NT2/D1 (cell line): ENCODE measurements around the gene RAB11FIP4.
A peak's percentile ranks its signal among the peaks of the same experiment; 100 is the strongest.

Experiments
- DNase-seq: peaks from one replicate; pipeline ENCODE4 v3.0.0-alpha.2; 2011; ENCODE audit warnings: low read depth, low spot score
- H3K27me3 ChIP-seq: 2 replicates; pipeline ENCODE4 v1.6.0; 2011; ENCODE audit warnings: mild to moderate bottlenecking; ENCODE audit not compliant: insufficient read length, insufficient read depth
- H3K36me3 ChIP-seq: 2 replicates; pipeline ENCODE4 v1.6.1; 2011; ENCODE audit warnings: mild to moderate bottlenecking, low read length, mixed read lengths; ENCODE audit not compliant: insufficient read depth, insufficient read length
- H3K4me1 ChIP-seq: 2 replicates; pipeline ENCODE4 v1.5.1; 2011; ENCODE audit not compliant: insufficient read depth, insufficient read length
- H3K4me3 ChIP-seq: 2 replicates; pipeline ENCODE4 v1.5.1; 2011; ENCODE audit warnings: low read depth; ENCODE audit not compliant: insufficient read length
- H3K9ac ChIP-seq: 2 replicates; pipeline ENCODE4 v1.6.0; 2011; ENCODE audit warnings: low read depth; ENCODE audit not compliant: insufficient read length
- H3K9me3 ChIP-seq: 2 replicates; pipeline ENCODE4 v1.5.1; 2011; ENCODE audit warnings: mild to moderate bottlenecking, low read length; ENCODE audit not compliant: insufficient read depth
- SUZ12 ChIP-seq: IDR thresholded peaks from 2 replicates; pipeline ENCODE4 v1.6.1; 2011; ENCODE audit not compliant: insufficient read length, insufficient read depth; ENCODE audit errors: extremely low read depth
- YY1 ChIP-seq: IDR thresholded peaks from 2 replicates; pipeline ENCODE4 v1.6.1; 2011; ENCODE audit not compliant: insufficient read length, insufficient read depth
- ZNF274 ChIP-seq: IDR thresholded peaks from 2 replicates; pipeline ENCODE4 v1.6.1; 2011; ENCODE audit warnings: mild to moderate bottlenecking, low read depth, low read length

RAB11FIP4 gene

DNA sequence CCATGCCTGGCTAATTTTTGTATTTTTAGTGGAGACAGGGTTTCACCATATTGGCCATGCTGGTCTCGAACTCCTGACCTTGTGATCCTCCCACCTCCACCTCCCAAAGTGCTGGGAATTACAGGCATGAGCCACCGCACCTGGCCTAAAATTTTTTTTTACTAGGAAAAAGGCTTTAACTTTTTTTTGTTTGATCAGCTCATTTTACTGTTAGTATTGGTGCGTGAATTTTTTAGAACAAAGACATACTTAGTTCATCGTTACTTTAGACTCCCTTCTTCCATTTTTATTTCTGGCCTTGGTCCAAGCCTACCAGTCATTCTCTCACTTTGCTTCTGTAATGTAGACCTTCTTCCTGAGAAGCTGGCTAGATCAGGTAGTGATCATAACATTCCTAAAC lies 25.4 kb upstream of the RAB11FIP4 start:
- Histone ChIP-seq H3K9me3 (no peaks in the 10 kb centered on the region), H3K4me3 (no peak overlapping the region), H3K27me3 (no peaks in the 10 kb centered on the region), H3K4me1 (no peaks in the 10 kb centered on the region), H3K9ac (no peak overlapping the region), H3K36me3 (no peaks in the 10 kb centered on the region)
- no peak for TF ChIP-seq SUZ12
- TF ChIP-seq YY1 = no peak
- TF ChIP-seq ZNF274 = no peak
- no peak for DNase-seq

DNA sequence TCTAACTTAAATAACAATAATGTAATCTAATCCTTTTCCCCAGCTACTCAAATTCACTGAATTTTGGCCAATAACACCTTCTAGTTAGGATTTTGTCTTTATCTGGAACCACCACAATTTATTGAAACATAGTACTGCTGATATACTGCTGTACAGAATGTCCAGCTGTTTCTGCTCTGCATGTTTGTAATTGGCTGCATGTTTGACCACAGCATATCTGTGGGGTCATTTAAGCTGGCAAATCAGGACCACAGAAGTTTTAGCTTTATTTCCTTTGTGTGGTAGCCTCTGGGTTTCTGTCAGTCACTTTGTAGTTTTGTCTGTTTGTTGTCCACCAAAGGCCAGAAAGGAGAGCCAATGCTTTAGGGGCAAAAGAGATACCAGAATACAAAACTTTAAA lies 22.2 kb upstream of the RAB11FIP4 start:
- H3K36me3 ChIP-seq = peaks cover 6% of the 10 kb centered on the region
- no peaks in the 10 kb centered on the region for H3K27me3 ChIP-seq
- no peaks in the 10 kb centered on the region for H3K4me1 ChIP-seq
- H3K4me3 ChIP-seq = no peak overlapping the region
- no peak for TF ChIP-seq ZNF274
- TF ChIP-seq YY1 = no peak
- TF ChIP-seq SUZ12 = no peak
- no peak for DNase-seq
- no peak overlapping the region for H3K9ac ChIP-seq
- no peaks in the 10 kb centered on the region for H3K9me3 ChIP-seq

DNA sequence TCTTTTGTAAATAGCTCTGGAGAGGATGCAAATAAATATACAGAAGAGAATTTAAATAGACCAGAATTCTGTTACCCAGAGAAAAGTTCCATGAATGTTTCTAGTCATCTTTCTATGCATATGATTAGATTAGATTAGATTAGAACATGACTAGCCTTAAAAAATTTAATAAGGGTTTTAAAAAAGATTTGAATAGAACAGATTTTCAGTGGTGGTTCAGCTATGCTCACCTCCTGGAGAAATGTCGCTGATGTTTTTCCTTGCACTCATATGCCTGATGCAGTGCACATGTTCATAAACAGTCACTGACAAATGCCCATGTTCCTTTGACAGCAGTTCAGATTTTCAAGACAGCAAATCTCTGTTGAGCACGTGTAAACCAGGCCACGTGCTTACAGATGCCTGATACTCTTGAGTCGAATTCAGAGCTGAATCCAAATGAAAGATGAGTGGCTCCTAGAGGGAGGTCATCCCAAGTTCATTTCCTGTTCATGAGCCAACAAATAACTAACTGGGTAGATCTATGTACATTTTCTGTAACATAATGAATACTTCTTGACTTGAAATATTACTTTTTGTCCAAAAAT lies 19.9 kb upstream of the RAB11FIP4 start:
- no peak overlapping the region for H3K4me3 ChIP-seq
- H3K4me1 ChIP-seq = no peaks in the 10 kb centered on the region
- H3K9ac ChIP-seq = no peak overlapping the region
- H3K36me3 ChIP-seq = peaks cover 6% of the 10 kb centered on the region
- no peak for DNase-seq
- no peaks in the 10 kb centered on the region for H3K27me3 ChIP-seq
- no peaks in the 10 kb centered on the region for H3K9me3 ChIP-seq
- TF ChIP-seq SUZ12 (no peak), ZNF274 (no peak), YY1 (no peak)

DNA sequence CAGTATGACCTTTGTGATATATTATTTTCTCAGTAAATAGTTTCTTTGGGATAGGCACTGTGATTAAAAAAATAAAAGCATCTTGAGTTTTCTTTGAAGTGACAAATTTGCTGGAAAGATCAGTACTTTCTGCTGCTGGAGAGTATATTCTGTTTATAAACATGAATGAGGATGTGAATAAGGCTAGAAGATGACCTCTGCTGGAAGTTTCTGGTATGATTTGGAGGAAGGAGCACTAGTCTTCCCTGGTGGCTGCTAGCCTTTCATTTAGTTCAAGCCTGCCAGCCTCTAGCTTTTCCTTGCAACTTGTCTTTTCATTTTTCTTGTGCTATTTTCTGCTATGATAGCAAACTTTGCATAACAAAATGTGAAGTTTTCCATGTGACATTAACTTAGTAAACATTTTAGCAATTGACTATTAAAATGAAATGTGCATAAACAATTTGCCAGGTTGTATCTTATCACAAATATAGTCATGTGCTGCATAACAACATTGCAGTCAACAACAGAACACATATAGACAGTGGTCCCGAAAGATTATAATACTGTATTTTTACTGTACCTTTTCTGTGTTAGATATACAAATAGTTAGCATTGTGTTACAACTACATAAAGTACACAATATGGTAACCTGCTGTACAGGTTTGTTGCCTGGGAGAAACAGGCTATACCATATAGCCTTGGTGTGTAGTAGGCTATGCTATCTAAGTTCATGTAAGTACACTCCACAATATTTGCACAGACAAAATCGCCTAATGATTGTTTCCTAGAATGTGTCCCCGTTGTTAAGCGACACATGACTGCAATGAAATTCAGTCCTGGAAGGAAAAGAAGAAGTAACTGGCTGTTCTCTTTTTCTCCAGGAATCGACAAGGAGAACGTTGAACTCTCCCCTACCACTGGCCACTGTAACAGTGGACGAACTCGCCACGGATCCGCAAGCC lies 18.1 kb upstream of the RAB11FIP4 start:
- no peak for DNase-seq
- Histone ChIP-seq H3K27me3 (no peaks in the 10 kb centered on the region), H3K9me3 (no peaks in the 10 kb centered on the region), H3K36me3 (peaks cover 6% of the 10 kb centered on the region), H3K4me1 (no peaks in the 10 kb centered on the region), H3K9ac (no peak overlapping the region), H3K4me3 (no peak overlapping the region)
- TF ChIP-seq SUZ12 (no peak), YY1 (no peak), ZNF274 (no peak)

DNA sequence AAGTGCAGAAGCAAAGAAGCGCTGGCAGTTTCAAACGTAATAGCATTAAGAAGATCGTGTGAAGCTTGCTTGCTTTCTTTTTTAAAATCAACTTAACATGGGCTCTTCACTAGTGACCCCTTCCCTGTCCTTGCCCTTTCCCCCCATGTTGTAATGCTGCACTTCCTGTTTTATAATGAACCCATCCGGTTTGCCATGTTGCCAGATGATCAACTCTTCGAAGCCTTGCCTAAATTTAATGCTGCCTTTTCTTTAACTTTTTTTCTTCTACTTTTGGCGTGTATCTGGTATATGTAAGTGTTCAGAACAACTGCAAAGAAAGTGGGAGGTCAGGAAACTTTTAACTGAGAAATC lies 17.4 kb upstream of the RAB11FIP4 start:
- no peaks in the 10 kb centered on the region for H3K9me3 ChIP-seq
- no peak for TF ChIP-seq SUZ12
- TF ChIP-seq ZNF274 = no peak
- TF ChIP-seq YY1 = no peak

DNA sequence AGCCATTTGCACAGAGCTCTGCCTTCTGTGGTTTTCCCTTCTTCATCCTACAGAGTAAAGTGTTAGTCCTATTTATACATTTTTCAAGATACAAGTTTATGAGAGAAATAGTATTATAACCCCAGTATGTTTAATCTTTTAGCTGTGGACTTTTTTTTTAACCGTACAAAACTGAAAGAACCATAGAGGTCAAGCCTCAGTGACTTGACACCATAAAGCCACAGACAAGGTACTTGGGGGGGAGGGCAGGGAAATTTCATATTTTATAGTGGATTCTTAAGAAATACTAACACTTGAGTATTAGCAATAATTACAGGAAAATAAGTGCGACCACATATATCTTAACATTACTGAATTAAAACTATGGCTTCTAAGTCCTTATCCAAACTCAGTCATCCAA lies 17.0 kb upstream of the RAB11FIP4 start:
- H3K9ac ChIP-seq = no peak overlapping the region
- TF ChIP-seq YY1 (no peak), ZNF274 (no peak), SUZ12 (no peak)
- no peak overlapping the region for H3K4me3 ChIP-seq
- DNase-seq = no peak
- peaks cover 6% of the 10 kb centered on the region for H3K36me3 ChIP-seq
- no peaks in the 10 kb centered on the region for H3K9me3 ChIP-seq
- H3K27me3 ChIP-seq = no peaks in the 10 kb centered on the region
- no peaks in the 10 kb centered on the region for H3K4me1 ChIP-seq

More for the DNA sequence above, 17.4 kb upstream of the RAB11FIP4 start:
- Histone ChIP-seq H3K4me1 (no peaks in the 10 kb centered on the region), H3K27me3 (no peaks in the 10 kb centered on the region), H3K36me3 (peaks cover 6% of the 10 kb centered on the region), H3K9ac (no peak overlapping the region), H3K4me3 (no peak overlapping the region)
- no peak for DNase-seq

DNA sequence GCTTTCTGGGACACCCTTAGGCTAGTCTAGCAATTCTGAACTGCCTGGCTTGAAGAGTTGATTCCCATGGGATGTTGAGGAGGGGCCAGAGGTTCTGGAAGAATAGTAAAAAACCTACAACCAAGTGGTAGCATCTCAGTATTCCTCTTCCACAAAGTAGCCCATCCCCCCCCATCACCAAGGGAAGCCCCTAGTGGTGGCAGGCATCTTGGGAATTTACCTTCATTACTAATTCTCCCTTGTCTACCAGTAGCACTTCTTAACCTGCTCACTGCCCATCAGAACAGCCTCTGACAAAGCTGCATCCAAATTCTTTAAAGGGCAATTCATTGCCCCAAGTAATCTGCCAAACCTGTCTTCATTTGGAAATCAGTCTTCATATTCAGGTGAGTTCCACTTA lies 12.8 kb upstream of the RAB11FIP4 start:
- peaks cover 4% of the 10 kb centered on the region for H3K36me3 ChIP-seq
- H3K9me3 ChIP-seq = no peaks in the 10 kb centered on the region
- H3K4me3 ChIP-seq = no peak overlapping the region
- H3K27me3 ChIP-seq = no peaks in the 10 kb centered on the region
- peak; percentile 16 for DNase-seq
- TF ChIP-seq SUZ12 = no peak
- no peak for TF ChIP-seq ZNF274
- no peak for TF ChIP-seq YY1
- H3K9ac ChIP-seq = no peak overlapping the region
- H3K4me1 ChIP-seq = no peaks in the 10 kb centered on the region
